GM21515 (cell line): ENCODE measurements around the gene ERV3-1.
"Not testable (repeated sequence)": the region's sequence is repeated elsewhere in the genome, so short reads cannot be mapped to it uniquely, and the experiment has no call there.

Experiments
- ATAC-seq: cut with Tn5 transposase; IDR thresholded peaks from one replicate; pipeline ENCODE4 v1.9.1; 2021; ENCODE audit not compliant: unreplicated experiment

ERV3-1 gene

GRCh38 chr7:64944667-64945502 is 61.6 kb downstream of the ERV3-1 start:
- not testable (repeated sequence) for ATAC-seq
